ENCODE measurements around the gene MLLT10.
"Not testable (repeated sequence)": the region's sequence is repeated elsewhere in the genome, so short reads cannot be mapped to it uniquely, and the experiment has no call there.

MLLT10 gene

GRCh38 chr10:21628023-21628422, 94.0 kb downstream of the MLLT10 start (continued):
- no peak for TF ChIP-seq CREB5 (CRISPR knock-in tag; IDR thresholded peaks at IDR 0.05; ENCODE audit: low read depth)
- TF ChIP-seq TCF4 (CRISPR knock-in tag; IDR thresholded peaks at IDR 0.05; ENCODE audit: borderline replicate concordance): no peak
- TF ChIP-seq ESRRG (CRISPR knock-in tag; IDR thresholded peaks at IDR 0.05): no peak
- TF ChIP-seq, protein P1, sequence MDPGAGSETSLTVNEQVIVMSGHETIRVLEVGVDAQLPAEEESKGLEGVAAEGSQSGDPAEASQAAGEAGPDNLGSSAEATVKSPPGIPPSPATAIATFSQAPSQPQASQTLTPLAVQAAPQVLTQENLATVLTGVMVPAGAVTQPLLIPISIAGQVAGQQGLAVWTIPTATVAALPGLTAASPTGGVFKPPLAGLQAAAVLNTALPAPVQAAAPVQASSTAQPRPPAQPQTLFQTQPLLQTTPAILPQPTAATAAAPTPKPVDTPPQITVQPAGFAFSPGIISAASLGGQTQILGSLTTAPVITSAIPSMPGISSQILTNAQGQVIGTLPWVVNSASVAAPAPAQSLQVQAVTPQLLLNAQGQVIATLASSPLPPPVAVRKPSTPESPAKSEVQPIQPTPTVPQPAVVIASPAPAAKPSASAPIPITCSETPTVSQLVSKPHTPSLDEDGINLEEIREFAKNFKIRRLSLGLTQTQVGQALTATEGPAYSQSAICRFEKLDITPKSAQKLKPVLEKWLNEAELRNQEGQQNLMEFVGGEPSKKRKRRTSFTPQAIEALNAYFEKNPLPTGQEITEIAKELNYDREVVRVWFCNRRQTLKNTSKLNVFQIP (CRISPR knock-in tag; IDR thresholded peaks at IDR 0.05; ENCODE audit: borderline replicate concordance, low read depth): no peak

GRCh38 chr10:21628645-21629044, 94.6 kb downstream of the MLLT10 start:
- not testable (repeated sequence) for ATAC-seq

- ATAC-seq: no peak
- TF ChIP-seq ZNF565 (CRISPR knock-in tag; conservative IDR thresholded peaks at IDR 0.05; ENCODE audit: low read depth) (no peak), TCF4 (CRISPR knock-in tag; IDR thresholded peaks at IDR 0.05; ENCODE audit: borderline replicate concordance) (no peak), ZNF70 (CRISPR knock-in tag; IDR thresholded peaks at IDR 0.05) (no peak), ISL1 (CRISPR knock-in tag; IDR thresholded peaks at IDR 0.05) (no peak), PPARA (CRISPR knock-in tag; IDR thresholded peaks at IDR 0.05; ENCODE audit: borderline replicate concordance) (no peak), ARNTL (CRISPR knock-in tag; IDR thresholded peaks at IDR 0.05; ENCODE audit: borderline replicate concordance, low read depth) (no peak), CSRNP3 (CRISPR knock-in tag; IDR thresholded peaks at IDR 0.05) (no peak), GLIS3 (CRISPR knock-in tag; IDR thresholded peaks at IDR 0.05) (no peak), BACH2 (CRISPR knock-in tag; IDR thresholded peaks at IDR 0.05; ENCODE audit: borderline replicate concordance) (no peak), CSDC2 (CRISPR knock-in tag; IDR thresholded peaks at IDR 0.05) (no peak), ZFP3 (CRISPR knock-in tag; IDR thresholded peaks at IDR 0.05) (no peak)
- TF ChIP-seq, protein P2, sequence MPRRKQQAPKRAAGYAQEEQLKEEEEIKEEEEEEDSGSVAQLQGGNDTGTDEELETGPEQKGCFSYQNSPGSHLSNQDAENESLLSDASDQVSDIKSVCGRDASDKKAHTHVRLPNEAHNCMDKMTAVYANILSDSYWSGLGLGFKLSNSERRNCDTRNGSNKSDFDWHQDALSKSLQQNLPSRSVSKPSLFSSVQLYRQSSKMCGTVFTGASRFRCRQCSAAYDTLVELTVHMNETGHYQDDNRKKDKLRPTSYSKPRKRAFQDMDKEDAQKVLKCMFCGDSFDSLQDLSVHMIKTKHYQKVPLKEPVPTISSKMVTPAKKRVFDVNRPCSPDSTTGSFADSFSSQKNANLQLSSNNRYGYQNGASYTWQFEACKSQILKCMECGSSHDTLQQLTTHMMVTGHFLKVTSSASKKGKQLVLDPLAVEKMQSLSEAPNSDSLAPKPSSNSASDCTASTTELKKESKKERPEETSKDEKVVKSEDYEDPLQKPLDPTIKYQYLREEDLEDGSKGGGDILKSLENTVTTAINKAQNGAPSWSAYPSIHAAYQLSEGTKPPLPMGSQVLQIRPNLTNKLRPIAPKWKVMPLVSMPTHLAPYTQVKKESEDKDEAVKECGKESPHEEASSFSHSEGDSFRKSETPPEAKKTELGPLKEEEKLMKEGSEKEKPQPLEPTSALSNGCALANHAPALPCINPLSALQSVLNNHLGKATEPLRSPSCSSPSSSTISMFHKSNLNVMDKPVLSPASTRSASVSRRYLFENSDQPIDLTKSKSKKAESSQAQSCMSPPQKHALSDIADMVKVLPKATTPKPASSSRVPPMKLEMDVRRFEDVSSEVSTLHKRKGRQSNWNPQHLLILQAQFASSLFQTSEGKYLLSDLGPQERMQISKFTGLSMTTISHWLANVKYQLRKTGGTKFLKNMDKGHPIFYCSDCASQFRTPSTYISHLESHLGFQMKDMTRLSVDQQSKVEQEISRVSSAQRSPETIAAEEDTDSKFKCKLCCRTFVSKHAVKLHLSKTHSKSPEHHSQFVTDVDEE (CRISPR knock-in tag; IDR thresholded peaks at IDR 0.05): no peak
- TF ChIP-seq, protein P1 (CRISPR knock-in tag; IDR thresholded peaks at IDR 0.05; ENCODE audit: borderline replicate concordance, low read depth): no peak
Observed at GRCh38 chr10:21634599-21635365, 100.8 kb downstream of the MLLT10 start.

GRCh38 chr10:21637795-21638194, 103.8 kb downstream of the MLLT10 start:
- no peak for TF ChIP-seq TCF4 (CRISPR knock-in tag; IDR thresholded peaks at IDR 0.05; ENCODE audit: borderline replicate concordance)
- ATAC-seq: no peak

- ATAC-seq: no peak
- TF ChIP-seq, protein P3, sequence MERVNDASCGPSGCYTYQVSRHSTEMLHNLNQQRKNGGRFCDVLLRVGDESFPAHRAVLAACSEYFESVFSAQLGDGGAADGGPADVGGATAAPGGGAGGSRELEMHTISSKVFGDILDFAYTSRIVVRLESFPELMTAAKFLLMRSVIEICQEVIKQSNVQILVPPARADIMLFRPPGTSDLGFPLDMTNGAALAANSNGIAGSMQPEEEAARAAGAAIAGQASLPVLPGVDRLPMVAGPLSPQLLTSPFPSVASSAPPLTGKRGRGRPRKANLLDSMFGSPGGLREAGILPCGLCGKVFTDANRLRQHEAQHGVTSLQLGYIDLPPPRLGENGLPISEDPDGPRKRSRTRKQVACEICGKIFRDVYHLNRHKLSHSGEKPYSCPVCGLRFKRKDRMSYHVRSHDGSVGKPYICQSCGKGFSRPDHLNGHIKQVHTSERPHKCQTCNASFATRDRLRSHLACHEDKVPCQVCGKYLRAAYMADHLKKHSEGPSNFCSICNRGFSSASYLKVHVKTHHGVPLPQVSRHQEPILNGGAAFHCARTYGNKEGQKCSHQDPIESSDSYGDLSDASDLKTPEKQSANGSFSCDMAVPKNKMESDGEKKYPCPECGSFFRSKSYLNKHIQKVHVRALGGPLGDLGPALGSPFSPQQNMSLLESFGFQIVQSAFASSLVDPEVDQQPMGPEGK (CRISPR knock-in tag; IDR thresholded peaks at IDR 0.05; ENCODE audit: borderline replicate concordance): no peak
- TF ChIP-seq ZFP30 (CRISPR knock-in tag; IDR thresholded peaks at IDR 0.05) (no peak), ESRRG (CRISPR knock-in tag; IDR thresholded peaks at IDR 0.05) (no peak), RARB (CRISPR knock-in tag; IDR thresholded peaks at IDR 0.05) (no peak), ZNF8 (CRISPR knock-in tag; IDR thresholded peaks at IDR 0.05) (no peak), GLIS3 (CRISPR knock-in tag; IDR thresholded peaks at IDR 0.05) (no peak), BACH2 (CRISPR knock-in tag; IDR thresholded peaks at IDR 0.05; ENCODE audit: borderline replicate concordance) (no peak), OSR1 (CRISPR knock-in tag; IDR thresholded peaks at IDR 0.05) (no peak), ZC3H10 (CRISPR knock-in tag; IDR thresholded peaks at IDR 0.05) (no peak), TOX (CRISPR knock-in tag; IDR thresholded peaks at IDR 0.05; ENCODE audit: borderline replicate concordance) (no peak)
Observed at GRCh38 chr10:21638681-21639080, 104.6 kb downstream of the MLLT10 start.
